Neural cell (in vitro differentiated cells): Measurements from ENCODE around the gene MTA1. TPM values are rescaled to one million over a fixed set of nuclear protein-coding genes. Genes with fewer than 3 reads are reported as not detected.

Experiments used
- H2AFZ ChIP-seq: fragments of 200-600, 300-800 bp; sonication (generic), shearing (Covaris generic); 2 replicates; pipeline ENCODE4 v1.6.0; 2014; ENCODE audit warnings: low read depth, mild to moderate bottlenecking, antibody characterized with exemption, low read length, moderate library complexity
- H3F3A ChIP-seq: fragments of 200-600 bp; shearing (Covaris generic); 2 replicates; pipeline ENCODE4 v1.6.1; 2016; ENCODE audit warnings: mild to moderate bottlenecking, moderate library complexity, mixed read lengths, antibody characterized with exemption, low read length; ENCODE audit not compliant: insufficient read depth, poor library complexity, severe bottlenecking
- H3K27ac ChIP-seq: fragments of 200-600, 300-800 bp; sonication (generic), shearing (Covaris generic); 2 replicates; pipeline ENCODE4 v1.5.1; 2014; ENCODE audit warnings: mild to moderate bottlenecking, low read length, moderate library complexity
- H3K27me3 ChIP-seq: fragments of 300-800, 200-600 bp; sonication (generic), shearing (Covaris generic); 2 replicates; pipeline ENCODE4 v1.6.0; 2014; ENCODE audit warnings: mild to moderate bottlenecking, low read depth, low read length, moderate library complexity; ENCODE audit not compliant: insufficient read depth
- H3K36me3 ChIP-seq: fragments of 300-800, 200-600 bp; sonication (generic), shearing (Covaris generic); 2 replicates; pipeline ENCODE4 v1.5.1; 2014; ENCODE audit warnings: mild to moderate bottlenecking, antibody characterized with exemption, low read length, moderate library complexity; ENCODE audit not compliant: insufficient read depth
- H3K4me2 ChIP-seq: fragments of 300-800, 200-600 bp; sonication (generic), shearing (Covaris generic); 2 replicates; pipeline ENCODE4 v1.6.0; 2014; ENCODE audit warnings: mild to moderate bottlenecking, low read length
- H3K4me3 ChIP-seq: fragments of 300-800, 200-600 bp; sonication (generic), shearing (Covaris generic); 2 replicates; pipeline ENCODE4 v1.5.1; 2014; ENCODE audit warnings: mild to moderate bottlenecking, low read length, moderate library complexity
- H3K79me2 ChIP-seq: fragments of 200-600 bp; shearing (Covaris generic); replicated peaks from 2 replicates; pipeline ENCODE4 v1.6.0; 2014; ENCODE audit warnings: mild to moderate bottlenecking, low read length, moderate library complexity; ENCODE audit not compliant: insufficient read depth
- H3K9ac ChIP-seq: fragments of 300-800, 200-600 bp; sonication (generic), shearing (Covaris generic); 2 replicates; pipeline ENCODE4 v1.6.1; 2016; ENCODE audit warnings: mild to moderate bottlenecking, low read length, mixed read lengths
- H3K9me2 ChIP-seq: fragments of 200-600 bp; shearing (Covaris generic); 2 replicates; pipeline ENCODE4 v1.6.1; 2016; ENCODE audit warnings: mild to moderate bottlenecking, low read length, mixed read lengths; ENCODE audit not compliant: insufficient read depth
- H3K9me3 ChIP-seq: fragments of 200-600, 300-800 bp; sonication (generic), shearing (Covaris generic); 2 replicates; pipeline ENCODE4 v1.6.1; 2016; ENCODE audit warnings: mild to moderate bottlenecking, mixed run types, low read length, moderate library complexity, mixed read lengths
- H4K20me1 ChIP-seq: fragments of 200-600 bp; shearing (Covaris generic); 2 replicates; pipeline ENCODE4 v1.6.1; 2016; ENCODE audit warnings: mild to moderate bottlenecking, mixed run types; ENCODE audit not compliant: insufficient read depth
- CTCF ChIP-seq: fragments of 450-650 bp; IDR thresholded peaks from 2 replicates; pipeline ENCODE4 v1.5.1; 2014; ENCODE audit warnings: antibody characterized with exemption, mild to moderate bottlenecking, moderate library complexity; ENCODE audit not compliant: poor library complexity, severe bottlenecking
- EP300 ChIP-seq: fragments of 450-650 bp; conservative IDR thresholded peaks from 2 replicates; pipeline ENCODE4 v1.6.1; 2014; ENCODE audit warnings: antibody characterized with exemption, mild to moderate bottlenecking, moderate library complexity; ENCODE audit not compliant: poor library complexity, severe bottlenecking
- EZH2 ChIP-seq: fragments of 200-600, 300-800 bp; shearing (Covaris generic), sonication (generic); IDR thresholded peaks from 2 replicates; pipeline ENCODE4 v1.6.1; 2014; ENCODE audit warnings: antibody characterized with exemption, low read length, borderline replicate concordance, mild to moderate bottlenecking; ENCODE audit not compliant: insufficient read depth, poor library complexity, severe bottlenecking
- MXI1 ChIP-seq: fragments of 450-650 bp; conservative IDR thresholded peaks from 2 replicates; pipeline ENCODE4 v1.6.1; 2014; ENCODE audit warnings: antibody characterized with exemption, mild to moderate bottlenecking; ENCODE audit not compliant: poor library complexity, severe bottlenecking
- POLR2AphosphoS5 ChIP-seq: IDR thresholded peaks from 2 replicates; pipeline ENCODE4 v1.6.1; 2012
- RAD21 ChIP-seq: fragments of 450-650 bp; conservative IDR thresholded peaks from 2 replicates; pipeline ENCODE4 v1.6.1; 2014; ENCODE audit warnings: antibody characterized with exemption, mild to moderate bottlenecking, moderate library complexity
- REST ChIP-seq: IDR thresholded peaks from 2 replicates; pipeline ENCODE4 v1.6.1; 2012; ENCODE audit warnings: borderline replicate concordance
- SMC3 ChIP-seq: fragments of 450-650 bp; conservative IDR thresholded peaks from 2 replicates; pipeline ENCODE4 v1.6.1; 2014; ENCODE audit warnings: antibody characterized with exemption, mild to moderate bottlenecking, moderate library complexity; ENCODE audit not compliant: poor library complexity
- TAF1 ChIP-seq: IDR thresholded peaks from 2 replicates; pipeline ENCODE4 v1.6.1; 2012; ENCODE audit warnings: low read depth
- polyA plus RNA-seq: library from polyadenylated mRNA; depleted of rRNA; stranded (reverse); fragments of >200 nt; gene quantifications from 2 replicates; pipeline ENCODE4 v1.2.3, GENCODE V29; 2014

The MTA1 gene
- polyA plus RNA-seq, 1 donor from 2014 or later: 94.0 TPM

GRCh38 chr14:105480807-105481801, 61.5 kb downstream of the MTA1 start (continued):
- TF ChIP-seq REST: no peak
- no peak for TF ChIP-seq TAF1

GRCh38 chr14:105481886-105482457, 62.3 kb downstream of the MTA1 start:
- Histone ChIP-seq H3K27me3 (peaks cover 19% of the 10 kb centered on the region), H3K27ac (no peak overlapping the region)

GRCh38 chr14:105482486-105483110, 63.0 kb downstream of the MTA1 start:
- Histone ChIP-seq H3K4me3 (no peak overlapping the region), H3K4me2 (no peak overlapping the region), H3K27ac (no peak overlapping the region)
- no peak for TF ChIP-seq POLR2AphosphoS5
- TF ChIP-seq SMC3: no peak
- TF ChIP-seq EP300: no peak
- no peak for TF ChIP-seq MXI1
- TF ChIP-seq REST: no peak
- TF ChIP-seq EZH2: no peak
- TF ChIP-seq RAD21: no peak

More at GRCh38 chr14:105481886-105482457, 62.3 kb downstream of the MTA1 start:
- H3K79me2 ChIP-seq: peaks cover 5% of the 10 kb centered on the region
- H3K9me3 ChIP-seq: no peaks in the 10 kb centered on the region
- no peak overlapping the region for H3K4me3 ChIP-seq
- H3F3A ChIP-seq: no peaks in the 10 kb centered on the region
- H3K36me3 ChIP-seq: no peaks in the 10 kb centered on the region
- no peak overlapping the region for H2AFZ ChIP-seq
- H4K20me1 ChIP-seq: no peaks in the 10 kb centered on the region
- TF ChIP-seq CTCF (peak; percentile 35), POLR2AphosphoS5 (peak; percentile 51), MXI1 (no peak), EP300 (peak; percentile 77)
- H3K9ac ChIP-seq: peak overlapping the region; percentile 13
- H3K9me2 ChIP-seq: no peaks in the 10 kb centered on the region
- no peak overlapping the region for H3K4me2 ChIP-seq

More at GRCh38 chr14:105482486-105483110, 63.0 kb downstream of the MTA1 start:
- Histone ChIP-seq H3K9ac (peak overlapping the region; percentile 13), H3K79me2 (no peaks in the 10 kb centered on the region), H3K9me2 (no peaks in the 10 kb centered on the region), H3F3A (no peaks in the 10 kb centered on the region), H2AFZ (no peak overlapping the region), H3K27me3 (peaks cover 25% of the 10 kb centered on the region), H3K9me3 (no peaks in the 10 kb centered on the region), H4K20me1 (no peaks in the 10 kb centered on the region), H3K36me3 (no peaks in the 10 kb centered on the region)
